ENCODE results near the gene ASB3. TPM values are rescaled to one million over a fixed set of nuclear protein-coding genes. Genes with fewer than 3 reads are reported as not detected.
"Not testable (repeated sequence)": the region's sequence is repeated elsewhere in the genome, so short reads cannot be mapped to it uniquely, and the experiment has no call there.

ASB3 gene
- polyA plus RNA-seq, 4 donors, result 30.5 to 33.5 (median 31.6) TPM

DNA sequence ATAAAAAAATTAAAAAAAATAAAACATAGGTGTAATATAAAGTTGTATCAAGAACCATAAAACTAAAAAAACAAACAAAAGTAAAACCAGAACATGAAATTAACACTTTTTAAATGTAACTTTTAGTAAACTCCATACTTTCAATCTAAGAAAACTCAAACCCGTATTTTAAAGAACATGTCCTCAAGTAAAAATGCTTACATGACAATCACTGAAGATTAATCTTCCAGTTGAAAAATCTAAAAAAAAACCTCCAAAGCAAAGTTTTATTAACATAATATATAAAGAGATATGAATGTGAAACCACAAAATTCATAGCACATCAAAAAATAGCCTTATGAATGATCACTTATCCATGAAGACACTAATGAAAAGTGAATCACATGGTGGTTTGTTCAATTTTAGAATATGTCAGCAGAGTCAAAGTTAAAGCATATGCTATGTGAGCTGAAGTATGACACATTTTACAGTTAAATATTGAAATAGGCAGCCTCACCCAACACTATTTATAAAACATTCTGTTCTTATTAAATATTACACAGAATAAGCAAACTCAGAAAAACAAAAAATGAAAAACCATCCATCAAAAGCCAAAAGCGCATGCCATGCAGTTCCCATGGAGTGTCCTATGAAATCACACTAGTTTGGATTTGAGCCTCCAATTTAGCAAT is 42.2 kb downstream of the ASB3 start:
- no peak for DNase-seq (ENCODE audit: low read depth in 4 of 4, low spot score in 3 of 4)

DNA sequence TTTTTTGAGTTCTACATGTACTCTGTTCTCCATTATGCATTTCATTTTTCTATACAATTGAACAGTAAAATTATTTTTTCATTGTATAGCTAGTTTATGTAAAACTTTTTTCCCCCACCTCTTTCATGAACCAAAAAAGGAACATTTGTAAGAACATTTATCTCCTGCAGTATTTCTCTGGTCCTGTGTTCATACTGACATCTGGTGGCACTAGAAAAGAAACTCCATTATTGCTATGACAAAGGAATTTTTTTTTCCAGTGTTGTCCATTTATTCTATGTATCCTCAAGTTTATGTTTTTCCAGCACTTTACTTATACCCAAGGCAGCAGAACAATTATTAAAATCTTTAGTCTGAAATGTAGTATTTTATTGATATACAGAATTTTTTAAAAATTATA is 46.6 kb downstream of the ASB3 start:
- DNase-seq (ENCODE audit: low read depth in 4 of 4, low spot score in 3 of 4), result no peak

DNA sequence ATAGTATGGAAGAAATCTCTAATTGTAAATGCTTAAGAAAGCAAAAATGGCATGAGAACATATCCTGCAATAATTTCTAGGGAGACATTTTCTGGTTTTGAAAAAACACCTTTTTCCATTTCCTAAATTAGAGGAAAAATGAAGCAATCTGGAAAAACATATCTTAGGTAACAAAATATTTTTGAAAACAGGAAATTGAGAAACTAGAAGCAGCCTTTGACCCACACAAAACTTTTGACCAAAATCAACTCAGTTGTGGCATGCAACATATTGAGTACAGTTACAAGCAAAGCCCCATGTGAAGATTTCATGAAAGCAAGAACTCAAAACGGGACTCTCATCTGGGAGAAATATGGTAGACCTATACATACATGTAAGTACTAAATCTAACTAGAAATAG is 47.7 kb downstream of the ASB3 start:
- DNase-seq (ENCODE audit: low read depth in 4 of 4, low spot score in 3 of 4), result no peak

DNA sequence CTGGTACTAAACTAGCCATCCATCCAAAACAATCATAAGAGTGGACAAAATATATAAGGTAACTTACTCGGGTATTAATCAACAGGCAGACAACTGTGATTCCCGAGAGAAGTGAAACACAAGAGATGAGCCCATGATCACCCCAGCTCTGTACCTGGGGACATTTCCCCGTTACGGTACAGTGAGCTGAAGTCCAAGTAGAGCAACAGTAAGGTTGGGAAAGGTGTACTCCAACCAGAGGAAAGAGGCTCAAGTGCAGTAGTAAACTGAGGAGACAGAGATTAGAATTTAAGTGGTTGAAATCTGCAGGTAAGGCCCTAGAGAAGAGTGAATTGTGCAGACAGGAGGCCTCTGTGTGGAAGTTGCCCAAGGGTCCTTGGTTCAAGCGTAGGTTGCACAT is 49.7 kb downstream of the ASB3 start:
- DNase-seq (ENCODE audit: low read depth in 4 of 4, low spot score in 3 of 4), result no peak

DNA sequence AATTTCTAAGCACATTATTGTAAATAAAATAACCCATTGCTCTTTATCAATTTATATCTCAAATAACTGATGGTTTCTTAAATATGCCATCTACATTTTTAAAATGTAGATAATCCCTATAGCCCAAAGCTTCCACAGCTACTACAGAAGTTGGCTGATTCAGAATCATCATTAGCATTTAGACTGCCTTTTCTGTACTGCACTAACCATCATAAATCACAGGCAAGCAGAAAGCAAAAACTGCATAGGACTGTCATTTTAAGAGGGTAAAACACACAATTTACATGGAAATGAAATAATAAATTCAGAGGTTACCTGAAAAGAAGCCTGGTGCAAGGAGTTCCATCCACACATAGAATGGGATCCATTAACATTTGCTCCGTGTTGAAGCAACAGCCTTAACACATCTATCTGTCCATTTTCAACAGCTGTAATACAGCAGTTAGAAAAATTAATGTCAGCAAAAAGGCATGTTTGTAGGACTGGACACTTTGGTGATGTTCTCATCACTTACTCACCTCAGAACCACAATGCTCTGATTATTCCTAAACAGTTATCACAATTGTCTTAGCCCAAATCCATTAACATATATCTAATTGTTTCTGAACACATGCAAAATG is 57.5 kb downstream of the ASB3 start:
- DNase-seq (ENCODE audit: low read depth in 4 of 4, low spot score in 3 of 4), result no peak

DNA sequence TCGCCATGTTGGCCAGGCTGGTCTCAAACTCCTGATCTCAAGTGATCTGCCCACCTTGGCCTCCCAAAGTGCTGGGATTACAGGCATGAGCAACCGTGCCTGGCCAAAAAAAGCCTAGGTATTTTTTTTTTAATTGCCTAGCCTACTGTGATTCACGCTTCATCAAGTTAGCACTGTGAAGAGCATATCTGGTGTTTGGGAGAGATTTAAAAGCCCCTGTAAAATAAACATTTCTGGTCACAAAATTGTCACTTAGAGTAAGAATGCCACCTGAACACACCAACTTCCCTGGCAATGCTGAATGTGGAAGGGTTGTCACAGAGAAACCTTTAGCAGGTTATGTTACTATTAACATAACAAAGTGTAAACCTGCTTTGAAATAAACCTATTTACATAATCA is 58.8 kb downstream of the ASB3 start:
- no peak for DNase-seq (ENCODE audit: low read depth in 4 of 4, low spot score in 3 of 4)

DNA sequence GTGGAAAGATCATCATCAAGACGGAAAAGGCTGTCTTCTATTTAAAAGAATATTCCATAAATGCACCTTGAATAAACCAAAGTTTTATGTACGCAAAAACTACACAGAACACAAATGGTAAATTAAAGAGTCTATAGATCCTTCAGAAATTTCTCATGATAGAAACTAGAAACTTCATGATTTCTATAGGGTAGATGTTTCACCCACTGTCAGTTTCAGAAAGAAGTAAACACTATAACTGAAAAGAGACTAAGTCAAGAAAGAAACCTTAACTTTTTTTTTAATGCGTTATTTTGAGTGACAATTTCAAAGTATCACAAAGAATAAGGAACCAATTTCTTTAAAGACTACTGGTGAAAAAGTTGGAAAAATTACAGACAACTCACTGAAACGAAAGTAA is 61.1 kb downstream of the ASB3 start:
- DNase-seq (ENCODE audit: low read depth in 4 of 4, low spot score in 3 of 4), result no peak

DNA sequence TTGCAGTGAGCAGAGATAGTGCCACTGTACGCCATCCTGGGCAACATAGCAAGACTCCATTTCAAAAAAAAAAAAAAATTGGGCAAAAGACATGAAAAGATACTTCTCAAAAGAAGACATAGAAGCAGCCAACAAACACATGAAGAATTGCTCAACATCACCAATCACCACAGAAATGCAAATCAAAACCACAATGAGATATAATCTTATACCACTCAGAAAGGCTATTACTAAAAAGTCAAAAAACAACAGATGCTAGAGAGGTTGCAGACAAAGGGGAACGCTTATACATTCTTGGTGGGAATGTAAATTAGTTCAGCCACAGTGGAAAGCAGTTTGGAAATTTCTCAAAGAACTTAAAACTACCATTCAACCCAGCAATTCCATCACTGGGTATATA is 62.2 kb downstream of the ASB3 start:
- DNase-seq (ENCODE audit: low read depth in 4 of 4, low spot score in 3 of 4), result no peak

DNA sequence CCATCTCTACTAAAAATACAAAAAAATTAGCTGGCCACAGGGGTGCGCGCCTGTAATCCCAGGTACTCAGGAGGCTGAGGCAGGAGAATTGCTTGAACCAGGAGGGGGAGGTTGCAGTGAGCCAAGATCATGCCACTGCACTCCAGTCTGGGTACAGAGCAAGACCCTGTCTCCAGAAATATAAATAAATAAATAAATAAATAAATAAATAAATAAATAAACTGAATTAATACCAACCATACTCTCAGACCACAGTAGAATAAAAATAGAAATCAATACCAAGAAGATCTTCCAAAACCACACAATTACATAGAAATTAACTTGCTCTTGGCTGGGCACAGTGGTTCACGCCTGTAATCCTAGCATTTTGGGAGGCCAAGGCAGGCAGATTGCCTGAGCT is 65.8 kb downstream of the ASB3 start:
- DNase-seq (ENCODE audit: low read depth in 4 of 4, low spot score in 3 of 4), result not testable (repeated sequence)

DNA sequence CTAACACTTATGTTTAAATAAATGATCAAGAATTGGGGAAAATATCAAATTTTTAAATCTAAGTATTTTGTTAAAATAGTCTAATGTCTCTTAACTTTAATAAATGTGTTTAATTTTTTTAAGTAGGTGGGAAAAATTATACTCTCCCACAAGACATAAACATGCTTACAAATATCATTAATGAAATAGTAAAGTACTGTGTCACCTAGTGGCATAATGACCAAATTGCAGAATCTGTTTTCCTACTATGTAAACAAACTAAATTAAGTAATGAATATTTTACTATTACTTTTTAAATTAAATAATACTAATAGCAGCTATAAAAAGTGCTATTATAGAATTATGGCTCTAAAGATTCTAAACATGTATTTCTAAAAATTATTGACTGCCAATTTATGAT is 71.2 kb downstream of the ASB3 start:
- DNase-seq (ENCODE audit: low read depth in 4 of 4, low spot score in 3 of 4), result no peak

DNA sequence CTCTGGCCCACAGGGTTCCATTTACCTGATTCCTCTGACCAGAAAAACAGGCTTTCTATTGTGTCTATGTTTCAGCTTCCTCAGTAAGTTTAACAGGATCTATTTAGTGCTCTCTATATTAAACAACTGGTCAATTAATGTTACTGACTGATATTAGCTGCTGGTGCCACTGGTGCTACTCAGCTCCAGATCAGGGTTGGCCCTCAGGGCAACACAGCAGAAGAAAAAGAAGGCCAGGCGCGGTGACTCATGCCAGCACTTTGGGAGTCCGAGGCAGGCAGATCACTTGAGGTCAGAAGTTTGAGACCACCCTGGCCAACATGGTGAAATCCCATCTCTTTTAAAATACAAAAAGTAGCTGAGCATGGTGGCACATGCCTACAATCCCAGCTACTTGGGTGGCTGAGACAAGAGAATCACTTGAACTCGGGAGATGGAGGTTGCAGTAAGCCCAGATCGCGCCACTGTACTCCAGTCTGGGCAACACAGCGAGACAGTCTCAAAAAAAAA is 75.4 kb downstream of the ASB3 start:
- DNase-seq (ENCODE audit: low read depth in 4 of 4, low spot score in 3 of 4), result no peak

DNA sequence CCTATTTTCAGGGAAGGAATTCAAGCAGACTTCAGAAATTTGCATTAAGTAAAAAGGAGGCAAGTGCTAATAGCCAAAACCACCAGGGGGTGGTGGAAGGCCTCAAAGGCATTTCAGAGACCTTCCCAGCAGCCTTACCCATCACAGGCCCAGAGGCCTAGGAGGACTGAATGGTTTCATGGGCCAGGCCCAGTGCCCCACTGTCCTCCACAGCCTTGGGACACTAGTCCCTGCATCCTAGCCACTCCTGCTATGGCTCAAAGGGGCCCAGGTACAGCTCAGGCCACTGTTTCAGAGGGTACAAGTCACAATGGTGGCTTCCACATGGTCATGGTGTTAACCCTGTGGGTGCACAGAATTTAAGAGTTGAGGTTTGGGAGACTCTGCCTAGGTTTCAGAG is 77.8 kb downstream of the ASB3 start:
- DNase-seq (ENCODE audit: low read depth in 4 of 4, low spot score in 3 of 4), result no peak

DNA sequence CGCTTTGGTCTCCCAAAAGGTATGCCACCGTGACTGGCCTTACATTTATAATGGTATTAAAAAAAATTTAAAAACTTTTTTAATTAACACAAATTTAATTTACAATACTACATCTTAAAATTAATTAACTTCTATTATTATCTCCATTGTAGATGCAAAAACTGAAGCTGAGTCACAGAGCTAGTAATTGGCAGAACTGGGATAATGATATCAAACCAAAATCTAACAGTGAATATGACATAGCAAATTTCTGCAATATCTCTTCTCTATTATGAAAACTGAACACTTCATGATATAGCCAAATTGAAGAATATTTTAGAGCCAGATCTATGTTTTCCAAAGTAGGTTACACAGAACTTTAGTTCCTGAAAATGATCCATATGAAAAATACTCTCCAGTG is 85.5 kb downstream of the ASB3 start:
- no peak for DNase-seq (ENCODE audit: low read depth in 4 of 4, low spot score in 3 of 4)

DNA sequence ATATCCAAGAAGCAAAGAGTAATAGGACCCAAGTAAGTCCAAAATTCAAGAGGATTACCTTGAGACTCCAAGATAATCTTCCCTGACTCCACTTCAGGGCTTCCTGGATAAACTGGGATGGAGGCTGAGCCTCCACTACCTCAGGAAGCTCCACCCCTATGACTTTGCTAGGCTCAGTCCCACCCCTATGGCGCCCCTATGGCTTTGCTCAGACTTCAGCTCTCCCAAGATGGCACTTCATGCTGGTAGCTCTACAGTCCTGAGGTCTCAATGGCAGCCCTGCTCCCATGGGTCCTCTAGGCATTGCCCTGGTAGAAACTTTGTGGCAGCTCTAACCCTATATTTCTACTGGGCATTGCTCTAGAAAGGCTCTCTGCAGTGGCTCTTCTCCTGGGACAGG is 89.1 kb downstream of the ASB3 start:
- no peak for DNase-seq (ENCODE audit: low read depth in 4 of 4, low spot score in 3 of 4)

DNA sequence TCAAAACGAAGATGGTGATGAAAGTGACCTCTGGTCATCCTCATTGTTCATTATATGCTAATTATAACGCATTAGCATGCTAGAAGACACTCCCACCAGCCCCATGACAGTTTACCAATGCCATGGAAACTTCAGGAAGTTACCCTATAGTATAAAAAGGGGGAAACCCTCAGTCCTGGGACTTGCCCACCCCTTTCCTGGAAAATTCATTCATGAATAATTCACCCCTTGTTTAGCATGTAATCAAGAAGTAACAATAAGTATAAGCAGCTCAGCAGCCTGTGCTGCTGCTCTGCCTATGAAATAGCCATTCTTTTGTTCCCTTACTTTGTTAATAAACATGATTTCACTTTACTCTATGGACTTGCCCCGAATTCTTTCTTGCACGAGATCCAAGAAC is 89.7 kb downstream of the ASB3 start:
- DNase-seq (ENCODE audit: low read depth in 4 of 4, low spot score in 3 of 4), result no peak

DNA sequence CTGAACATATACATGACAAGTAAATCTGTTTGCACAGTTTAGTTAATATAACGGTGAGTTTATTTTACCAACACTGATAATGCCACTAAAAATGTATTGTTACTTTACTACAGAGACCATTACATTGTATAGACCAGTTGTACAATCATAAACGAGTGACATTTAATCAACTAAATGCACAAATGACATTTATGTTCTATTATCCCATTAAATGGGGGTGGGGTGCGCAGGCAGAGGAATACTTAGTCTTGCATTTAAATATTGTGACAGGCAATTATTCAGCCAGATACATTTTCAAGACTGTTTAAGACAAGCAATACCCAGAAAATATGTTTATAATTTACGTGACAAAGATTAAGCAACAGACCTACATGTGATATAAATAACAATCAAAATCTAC is 91.2 kb downstream of the ASB3 start:
- no peak for DNase-seq (ENCODE audit: low read depth in 4 of 4, low spot score in 3 of 4)

DNA sequence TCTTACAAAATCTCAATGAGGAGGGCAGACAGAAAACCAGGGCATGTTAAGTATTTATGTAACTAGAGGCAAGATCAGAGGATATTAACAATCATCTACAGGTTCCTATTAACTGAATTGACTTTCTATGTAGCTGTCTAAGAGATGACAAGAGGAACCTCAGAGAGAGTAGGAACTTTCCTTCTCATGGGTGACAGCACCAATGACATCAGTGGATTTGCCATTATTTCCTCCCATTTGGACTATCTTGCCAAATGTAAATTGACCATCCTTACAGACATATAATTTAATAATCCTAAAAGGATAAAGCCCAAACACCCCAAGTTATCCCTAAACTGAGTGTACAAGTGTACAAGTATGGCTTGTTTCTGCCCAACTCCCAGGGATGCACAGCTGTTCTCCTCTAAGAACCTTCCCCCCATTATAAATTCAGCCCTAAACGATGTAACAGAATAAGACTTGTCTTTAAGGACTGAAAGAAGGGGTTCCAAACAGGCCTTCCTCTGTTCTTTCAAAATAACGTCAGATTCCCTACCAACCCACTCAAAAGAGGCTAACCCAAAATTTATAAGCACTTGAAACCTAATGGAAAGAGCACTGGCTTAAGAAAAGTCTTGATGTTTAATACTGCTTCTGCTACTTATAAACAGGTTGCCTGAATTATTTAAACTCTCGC is 92.5 kb downstream of the ASB3 start:
- no peak for DNase-seq (ENCODE audit: low read depth in 4 of 4, low spot score in 3 of 4)

DNA sequence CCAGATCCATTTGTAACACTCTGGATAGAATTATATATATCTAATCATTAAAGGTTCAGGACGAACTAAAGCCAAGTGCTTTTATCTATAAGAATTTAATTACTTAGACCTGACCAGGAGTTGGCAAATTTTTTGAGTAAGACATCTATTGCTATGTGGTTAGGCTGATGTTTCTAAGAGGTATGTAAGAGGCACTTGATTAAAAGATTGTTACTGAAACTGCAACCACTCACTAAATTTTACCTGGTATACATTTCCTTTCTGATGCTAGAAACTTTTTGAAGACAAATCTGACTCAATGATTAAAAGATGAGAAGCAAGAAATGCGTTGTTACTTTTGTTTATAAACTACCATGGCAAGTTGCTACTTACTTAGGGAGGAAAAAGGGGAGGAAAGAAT is 95.9 kb downstream of the ASB3 start:
- DNase-seq (ENCODE audit: low read depth in 4 of 4, low spot score in 3 of 4), result no peak

DNA sequence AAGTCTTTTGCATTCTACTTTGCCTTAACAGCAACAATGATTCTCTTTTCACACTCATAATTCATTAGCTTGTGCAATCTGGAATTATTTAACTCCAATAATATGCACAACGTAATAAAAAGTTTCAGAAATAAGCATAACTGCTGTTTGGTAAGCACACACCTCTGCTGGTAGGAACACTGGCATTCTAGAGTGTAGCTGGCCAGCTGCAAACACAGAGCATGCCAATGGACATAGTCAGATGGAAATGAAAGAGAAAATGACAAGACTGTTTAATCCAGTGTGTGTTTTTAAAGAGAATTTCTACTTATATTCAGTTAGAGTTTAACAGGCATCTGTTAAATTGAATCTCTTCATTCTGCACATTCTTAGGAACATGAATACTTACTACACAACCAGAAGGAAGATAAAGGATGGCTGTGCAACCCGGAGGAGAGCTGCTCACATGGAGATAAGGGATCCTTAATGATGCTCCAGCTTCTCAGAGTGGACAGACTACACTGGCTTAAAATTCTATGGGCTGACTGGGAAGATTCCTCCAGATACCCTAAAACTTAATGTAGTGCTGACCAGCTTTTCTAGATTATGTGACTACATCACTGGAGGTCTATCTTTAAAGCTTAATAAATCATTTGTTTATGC is 113.8 kb downstream of the ASB3 start:
- no peak for DNase-seq (ENCODE audit: low read depth in 4 of 4, low spot score in 3 of 4)

DNA sequence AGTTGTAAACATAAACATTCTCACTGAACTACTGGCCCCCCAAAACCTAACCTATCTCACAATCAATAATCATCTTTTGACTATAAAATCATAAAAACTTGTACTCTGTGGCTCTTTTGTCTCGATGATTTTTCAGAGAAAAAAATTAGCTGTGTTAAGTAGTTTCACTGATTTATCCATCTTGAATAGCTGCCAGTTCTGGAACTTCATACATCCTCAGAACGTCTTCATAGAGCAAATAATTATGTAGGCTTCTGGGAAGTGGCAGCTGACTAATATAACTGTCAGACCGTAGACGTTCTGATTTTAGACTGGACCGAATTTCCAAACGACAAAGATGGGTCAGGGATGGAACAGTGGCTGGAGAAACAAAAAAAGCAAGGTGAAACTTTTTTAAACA is 116.4 kb downstream of the ASB3 start:
- peak; percentile 51 to 64 (median 58) for DNase-seq (ENCODE audit: low read depth in 4 of 4, low spot score in 3 of 4)

DNA sequence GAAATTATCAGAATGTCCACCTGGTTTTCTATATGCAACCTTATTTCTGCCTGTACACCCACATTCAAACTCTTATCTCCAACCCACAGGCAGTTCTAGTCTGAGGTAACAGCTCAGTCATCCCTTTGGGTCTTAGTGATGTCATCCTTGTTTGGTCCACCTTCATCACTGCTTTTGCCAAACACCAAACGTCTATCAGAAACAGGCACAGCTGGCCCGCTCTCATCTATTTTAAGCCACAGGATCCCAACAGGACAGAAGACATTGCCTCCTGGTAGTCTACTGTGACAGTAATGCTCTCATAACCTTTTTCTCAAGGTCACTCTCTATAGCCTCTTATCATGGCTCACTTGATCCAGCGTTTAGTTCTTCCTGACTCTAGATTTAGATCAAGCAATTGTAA is 118.1 kb downstream of the ASB3 start:
- no peak for DNase-seq (ENCODE audit: low read depth in 4 of 4, low spot score in 3 of 4)

DNA sequence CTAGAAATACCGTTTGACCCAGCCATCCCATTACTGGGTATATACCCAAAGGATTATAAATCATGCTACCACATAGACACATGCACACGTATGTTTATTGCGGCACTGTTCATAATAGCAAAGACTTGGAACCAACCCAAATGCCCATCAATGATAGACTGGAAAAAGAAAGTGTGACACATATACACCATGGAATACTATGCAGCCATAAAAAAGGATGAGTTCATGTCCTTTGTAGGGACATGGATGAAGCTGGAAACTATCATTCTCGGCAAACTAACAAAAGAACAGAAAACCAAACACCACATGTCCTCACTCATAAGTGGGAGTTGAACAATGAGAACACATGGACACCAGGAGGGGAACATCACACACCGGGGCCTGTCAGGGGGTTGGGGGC is 119.6 kb downstream of the ASB3 start:
- not testable (repeated sequence) for DNase-seq (ENCODE audit: low read depth in 4 of 4, low spot score in 3 of 4)
